ENCODE data around the gene TIMM10B.

TIMM10B gene

GRCh38 chr11:6481012-6481923 is at the start of gene TIMM10B, which contains the start of gene ARFIP2:
Gene TIMM10B, plus strand, starts transcription at chr11:6481501. Its CDS starts 16 bp downstream, at chr11:6481517.
Gene ARFIP2, minus strand, starts transcription at chr11:6481331. Its CDS starts 910 bp downstream, at chr11:6480421.
- peak; percentile 98 for DNase-seq (ENCODE audit: low spot score)
- no peak for TF ChIP-seq CTCF (IDR thresholded peaks at IDR 0.05; ENCODE audit: extremely low read depth, missing control alignments)

- no peak for DNase-seq (ENCODE audit: low spot score)
- TF ChIP-seq CTCF (IDR thresholded peaks at IDR 0.05; ENCODE audit: extremely low read depth, missing control alignments): no peak
Measured at GRCh38 chr11:6431861-6432260, 49.4 kb upstream of the TIMM10B start.

GRCh38 chr11:6433998-6434660 is 47.2 kb upstream of the TIMM10B start:
- no peak for TF ChIP-seq CTCF (IDR thresholded peaks at IDR 0.05; ENCODE audit: extremely low read depth, missing control alignments)
- no peak for DNase-seq (ENCODE audit: low spot score)

- no peak for DNase-seq (ENCODE audit: low spot score)
- no peak for TF ChIP-seq CTCF (IDR thresholded peaks at IDR 0.05; ENCODE audit: extremely low read depth, missing control alignments)
Measured at GRCh38 chr11:6437423-6437822, 43.9 kb upstream of the TIMM10B start.

GRCh38 chr11:6437993-6438392 is 43.3 kb upstream of the TIMM10B start:
- no peak for TF ChIP-seq CTCF (IDR thresholded peaks at IDR 0.05; ENCODE audit: extremely low read depth, missing control alignments)
- no peak for DNase-seq (ENCODE audit: low spot score)

- no peak for DNase-seq (ENCODE audit: low spot score)
- TF ChIP-seq CTCF (IDR thresholded peaks at IDR 0.05; ENCODE audit: extremely low read depth, missing control alignments): peak; percentile 42
Measured at GRCh38 chr11:6438979-6439571, 42.2 kb upstream of the TIMM10B start.
